Astrocyte of the cerebellum (primary cell): ENCODE measurements around the gene HPSE2.
A peak's percentile ranks its signal among the peaks of the same experiment; 100 is the strongest.

ENCODE experiments used
- DNase-seq: peaks from one replicate; pipeline ENCODE4 v3.0.0-alpha.2; 2011; ENCODE audit warnings: low read depth
- H3K4me3 ChIP-seq: 2 replicates; pipeline ENCODE4 v1.5.1; 2011; ENCODE audit warnings: mild to moderate bottlenecking, low read depth, low read length, moderate library complexity
- CTCF ChIP-seq: IDR thresholded peaks from 2 replicates; pipeline ENCODE4 v1.5.1; 2012; ENCODE audit warnings: low read length, low read depth, moderate library complexity, mild to moderate bottlenecking; ENCODE audit errors: missing control alignments
- in situ Hi-C: cut with HindIII; loops from 2 replicates; pipeline ENCODE4 v1.10.0; 2017; ENCODE audit warnings: low sequenced_read_pairs

HPSE2 gene

GRCh38 chr10:98427011-98427515 is 808.6 kb downstream of the HPSE2 start:
- in situ Hi-C loops: no loop called here
- TF ChIP-seq CTCF: no peak
- H3K4me3 ChIP-seq: no peak overlapping the region
- no peak for DNase-seq

- DNase-seq: no peak
- in situ Hi-C loops: no loop called here
- no peak overlapping the region for H3K4me3 ChIP-seq
- peak; percentile 61 for TF ChIP-seq CTCF
Measured at GRCh38 chr10:98425511-98426352, 809.9 kb downstream of the HPSE2 start.

GRCh38 chr10:98424295-98425254 is 811.1 kb downstream of the HPSE2 start:
- TF ChIP-seq CTCF: no peak
- in situ Hi-C loops: no loop called here
- no peak for DNase-seq
- no peak overlapping the region for H3K4me3 ChIP-seq

- DNase-seq: no peak
- no peak overlapping the region for H3K4me3 ChIP-seq
- TF ChIP-seq CTCF: peak; percentile 5
- in situ Hi-C loops: no loop called here
Measured at GRCh38 chr10:98423691-98424120, 811.9 kb downstream of the HPSE2 start.

GRCh38 chr10:98422182-98422581 is 813.5 kb downstream of the HPSE2 start:
- H3K4me3 ChIP-seq: no peak overlapping the region
- no peak for DNase-seq
- in situ Hi-C loops: no loop called here
- no peak for TF ChIP-seq CTCF

GRCh38 chr10:98420786-98421185 is 814.9 kb downstream of the HPSE2 start:
- in situ Hi-C loops: no loop called here
- no peak for DNase-seq
- no peak for TF ChIP-seq CTCF
- no peak overlapping the region for H3K4me3 ChIP-seq
